Cerebellar nuclear complex (tissue), 1 donor: ENCODE data around the gene PLXNA4.

Source experiments
- DNase-seq, 2 experiments: peaks; one replicate each; lab custom pipeline; 2025; lab: John Stamatoyannopoulos, UW

Gene PLXNA4

DNA sequence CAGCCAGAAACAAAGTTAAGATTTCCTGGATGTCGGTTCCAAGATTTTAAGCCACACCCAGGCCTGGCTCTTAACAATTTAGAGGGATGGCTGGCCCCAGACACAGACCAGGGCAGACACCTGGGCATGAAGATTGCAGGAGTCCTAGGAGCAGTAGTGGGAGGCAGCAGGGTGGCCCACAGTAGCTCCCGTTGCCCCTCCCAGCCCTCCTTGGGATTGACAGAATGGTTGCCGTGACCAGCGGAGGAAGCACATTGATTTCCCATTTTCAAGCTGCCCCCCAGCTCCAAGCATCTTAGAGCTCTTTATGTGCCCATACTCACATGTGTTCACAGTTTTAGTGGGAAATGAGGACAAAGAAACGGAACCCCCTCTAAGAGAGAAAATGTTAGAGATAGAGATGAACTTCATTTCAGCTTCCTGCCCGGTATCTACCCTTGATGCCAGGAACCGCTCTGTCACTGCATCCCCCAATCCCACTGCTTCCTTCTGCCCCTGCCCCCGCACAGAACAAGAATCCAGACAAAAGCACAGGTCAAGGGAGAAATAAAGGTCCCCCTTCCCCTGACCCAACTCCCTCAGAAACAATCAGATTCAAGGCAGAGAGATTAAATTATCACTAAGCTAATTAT, 101.1 kb downstream of the PLXNA4 start:
- DNase-seq = no peak

- DNase-seq = no peak
Observed at GRCh38 chr7:132472463-132473120, 103.7 kb downstream of the PLXNA4 start.

DNA sequence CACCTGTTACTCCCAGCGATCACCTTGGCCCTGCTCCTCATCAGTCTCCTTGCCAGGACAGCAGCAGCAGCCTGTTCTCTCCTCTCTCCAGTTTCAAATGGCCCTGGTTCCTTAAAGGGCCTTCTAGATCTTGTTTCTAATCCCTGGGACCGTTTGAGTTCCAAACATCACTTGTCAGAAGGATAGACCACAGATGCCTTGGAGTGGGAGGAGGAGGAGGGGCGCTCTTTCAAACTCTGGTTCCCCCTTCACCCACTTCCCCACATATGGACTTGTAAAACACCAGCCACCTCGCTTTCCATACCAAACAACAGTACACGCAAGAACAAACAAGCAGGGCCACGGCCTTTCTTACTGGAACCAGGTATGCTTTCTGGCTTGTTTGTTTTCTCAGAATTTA, 104.8 kb downstream of the PLXNA4 start:
- DNase-seq = no peak

- no peak for DNase-seq
Observed at GRCh38 chr7:132469681-132470080, 106.6 kb downstream of the PLXNA4 start.

DNA sequence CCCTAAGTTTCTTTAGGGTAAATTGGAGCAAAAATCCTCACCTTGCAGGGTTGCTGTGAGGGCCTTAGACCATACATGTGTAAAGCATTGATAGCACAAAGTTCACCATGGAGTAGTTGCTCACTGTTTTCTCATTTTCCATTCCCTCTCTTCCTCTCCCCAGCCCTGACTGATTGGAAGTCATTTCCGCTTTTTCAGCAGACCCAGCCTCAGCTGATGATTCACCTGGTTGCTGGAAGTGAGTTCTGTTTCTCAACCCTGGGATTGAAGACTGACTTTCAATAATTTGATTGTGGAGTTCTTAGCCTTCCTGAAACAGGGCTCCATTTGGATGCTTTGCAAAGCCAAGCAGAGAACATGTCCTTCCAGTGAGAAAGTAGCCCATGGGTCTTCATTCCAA, 107.0 kb downstream of the PLXNA4 start:
- no peak for DNase-seq

DNA sequence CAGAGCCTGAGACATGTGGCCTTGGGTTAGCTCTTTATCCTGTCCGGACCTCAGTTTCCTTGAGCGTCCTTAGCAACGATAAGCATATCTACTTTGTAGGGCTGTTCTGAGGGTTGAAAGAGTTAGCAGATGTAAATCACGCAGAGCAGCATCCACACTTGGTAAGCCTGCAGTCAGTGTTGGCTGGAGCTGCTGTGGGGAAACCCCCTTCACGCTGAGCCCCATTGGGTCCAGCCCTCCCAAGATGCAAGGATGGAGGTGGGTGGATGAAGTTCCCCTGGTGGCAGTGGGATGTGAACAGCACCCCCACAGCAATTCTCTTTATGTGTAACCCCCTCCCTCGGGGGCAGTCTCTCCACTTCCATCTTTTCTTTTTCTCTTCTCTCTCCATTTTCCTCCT, 109.9 kb downstream of the PLXNA4 start:
- DNase-seq = no peak

- no peak for DNase-seq
Observed at GRCh38 chr7:132465516-132465915, 110.8 kb downstream of the PLXNA4 start.

DNA sequence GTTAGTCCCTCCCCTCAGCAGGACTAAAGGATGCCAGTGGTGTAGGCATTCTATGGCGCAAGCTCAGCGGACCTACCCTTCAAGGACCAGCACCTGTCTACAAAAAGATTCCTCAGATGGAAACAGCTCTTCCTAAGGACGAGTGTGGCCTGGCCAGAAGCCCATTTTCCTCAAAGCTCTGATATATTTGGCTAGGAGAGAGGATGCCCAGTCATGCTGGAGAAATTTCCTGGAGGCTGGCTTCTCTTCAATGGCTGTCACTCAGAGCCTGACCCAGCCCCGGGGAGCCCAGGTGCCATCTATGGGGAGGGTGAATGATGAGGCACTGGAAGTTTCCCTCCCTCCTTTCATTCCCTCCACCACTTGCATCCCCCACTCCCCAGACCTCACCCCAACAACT, 111.5 kb downstream of the PLXNA4 start:
- DNase-seq = no peak

GRCh38 chr7:132463922-132464321, 112.3 kb downstream of the PLXNA4 start:
- DNase-seq = no peak

GRCh38 chr7:132462478-132462877, 113.8 kb downstream of the PLXNA4 start:
- no peak for DNase-seq

- no peak for DNase-seq
Observed at GRCh38 chr7:132461032-132461592, 115.2 kb downstream of the PLXNA4 start.

DNA sequence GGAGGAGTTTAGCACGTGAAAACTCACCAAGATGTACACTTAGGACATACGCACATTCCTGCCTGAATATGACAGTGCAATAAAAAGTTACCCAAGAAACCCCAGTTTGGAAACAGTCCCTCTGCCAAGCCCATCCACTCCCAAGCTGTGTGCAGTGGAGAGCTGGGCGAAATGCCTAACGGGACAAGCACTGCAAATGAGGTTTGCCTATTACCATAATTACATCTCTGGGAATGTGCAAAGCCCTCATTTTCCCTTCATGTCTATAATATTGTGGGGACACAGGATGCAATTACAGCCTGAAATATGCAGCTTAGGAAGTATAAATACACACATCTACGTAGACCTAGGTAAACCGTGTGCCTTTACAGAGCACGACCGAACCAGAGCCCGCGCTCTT, 117.5 kb downstream of the PLXNA4 start:
- no peak for DNase-seq

GRCh38 chr7:132457658-132458057, 118.6 kb downstream of the PLXNA4 start:
- no peak for DNase-seq

DNA sequence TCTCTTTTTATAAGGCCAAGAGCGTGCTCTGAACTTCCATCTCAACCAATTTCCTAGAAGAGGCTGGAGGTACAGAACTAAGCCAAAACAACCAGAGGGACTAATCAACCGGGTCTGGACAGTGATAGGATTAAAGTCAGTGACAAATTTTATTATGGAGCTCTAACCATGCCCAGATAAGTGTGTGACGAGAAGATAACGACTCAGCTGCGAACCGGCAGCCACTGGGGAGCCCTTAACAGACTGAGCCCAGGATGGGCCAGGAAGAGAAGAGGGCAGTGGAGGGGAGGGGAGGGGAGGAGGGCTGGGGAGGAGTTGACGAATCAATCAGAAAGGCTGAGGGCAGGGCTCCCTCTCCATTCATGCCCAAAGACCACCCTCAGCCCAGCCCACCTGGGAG, 119.9 kb downstream of the PLXNA4 start:
- DNase-seq = no peak

DNA sequence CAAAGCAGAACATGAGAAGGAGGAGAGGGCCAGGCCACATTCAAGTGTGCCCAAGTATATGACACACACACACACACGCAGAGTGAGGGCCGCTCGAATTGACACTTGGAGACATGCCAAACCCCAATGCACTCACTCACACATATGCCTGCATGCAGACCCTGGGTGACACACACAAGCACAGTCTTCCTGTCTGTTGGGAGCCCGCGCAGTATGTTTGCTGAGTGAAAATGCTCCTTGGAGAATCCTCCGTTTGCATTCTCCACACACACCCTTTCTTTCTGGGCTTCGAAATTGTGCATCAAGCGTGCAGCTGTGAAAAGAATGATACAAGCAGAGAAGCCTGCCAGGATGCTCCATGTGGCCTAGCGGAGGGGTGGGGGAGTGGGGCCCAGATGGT, 120.9 kb downstream of the PLXNA4 start:
- no peak for DNase-seq

DNA sequence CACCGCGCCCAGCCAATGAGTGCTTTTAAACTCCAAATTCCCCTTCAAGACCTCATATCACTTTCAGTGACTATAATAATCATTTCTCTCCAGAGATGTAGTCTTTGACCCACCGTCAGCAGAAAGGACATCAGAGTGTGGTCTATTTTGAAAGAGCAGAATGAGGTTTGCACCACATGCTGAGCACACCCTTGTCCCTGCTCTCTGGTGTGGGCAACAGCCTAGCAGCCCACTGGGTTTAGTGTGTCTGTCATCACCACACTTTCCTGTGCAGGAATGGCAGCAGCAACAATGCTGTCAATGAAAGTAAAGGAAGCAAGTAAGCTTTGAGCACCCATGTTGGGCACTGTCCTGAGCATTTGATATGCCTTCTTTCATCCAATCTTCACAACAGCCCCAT, 122.4 kb downstream of the PLXNA4 start:
- no peak for DNase-seq

- no peak for DNase-seq
Observed at GRCh38 chr7:132451161-132451560, 125.1 kb downstream of the PLXNA4 start.

DNA sequence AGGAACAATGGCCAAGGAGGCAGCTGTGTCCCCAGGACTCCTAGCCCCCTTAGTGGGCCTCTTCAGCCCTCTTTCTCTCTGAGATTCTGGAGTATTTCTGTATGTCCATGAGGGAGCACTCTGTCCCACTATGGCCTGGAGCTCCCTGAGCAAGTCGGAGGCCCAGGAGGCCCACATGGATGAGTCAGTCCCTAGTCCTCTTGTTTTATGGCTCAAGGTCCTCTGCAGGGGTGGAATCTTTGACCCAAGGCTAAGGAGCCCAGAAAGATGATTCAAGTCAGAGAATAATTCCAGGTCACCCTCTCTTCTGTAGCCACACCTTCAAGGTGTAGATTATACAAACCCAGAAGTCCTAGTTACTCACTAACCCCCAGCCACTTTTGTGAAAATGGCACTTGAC, 125.6 kb downstream of the PLXNA4 start:
- no peak for DNase-seq

GRCh38 chr7:132450188-132450587, 126.1 kb downstream of the PLXNA4 start:
- DNase-seq = no peak

DNA sequence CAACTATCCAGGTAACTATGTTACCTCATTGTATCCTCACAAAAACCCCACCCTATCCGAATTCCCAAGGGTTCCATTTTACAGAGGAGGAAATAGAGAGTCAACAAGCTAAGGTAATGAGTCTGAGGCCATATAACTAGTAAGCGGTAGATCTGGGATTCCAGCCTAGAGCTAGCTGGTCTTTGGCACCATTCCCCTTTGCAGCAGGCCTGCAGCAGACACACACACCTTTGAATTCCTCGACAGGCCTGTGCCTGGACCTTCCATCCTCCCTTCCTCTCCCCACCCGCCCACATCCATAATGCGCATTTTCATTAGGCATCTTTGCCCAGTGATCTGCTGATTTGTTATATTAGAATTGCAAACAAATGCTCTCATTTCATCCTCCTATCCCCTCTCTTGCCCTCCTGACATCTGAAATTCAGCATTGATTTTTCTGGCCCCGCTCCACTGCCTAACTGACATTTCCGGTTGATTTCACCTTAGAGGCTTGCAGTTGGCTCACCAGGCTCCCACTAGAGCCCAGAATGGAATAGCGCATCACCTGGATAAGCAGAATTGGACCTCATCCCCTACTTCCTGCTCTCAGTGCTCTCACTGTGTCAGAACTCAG, 129.5 kb downstream of the PLXNA4 start:
- no peak for DNase-seq

DNA sequence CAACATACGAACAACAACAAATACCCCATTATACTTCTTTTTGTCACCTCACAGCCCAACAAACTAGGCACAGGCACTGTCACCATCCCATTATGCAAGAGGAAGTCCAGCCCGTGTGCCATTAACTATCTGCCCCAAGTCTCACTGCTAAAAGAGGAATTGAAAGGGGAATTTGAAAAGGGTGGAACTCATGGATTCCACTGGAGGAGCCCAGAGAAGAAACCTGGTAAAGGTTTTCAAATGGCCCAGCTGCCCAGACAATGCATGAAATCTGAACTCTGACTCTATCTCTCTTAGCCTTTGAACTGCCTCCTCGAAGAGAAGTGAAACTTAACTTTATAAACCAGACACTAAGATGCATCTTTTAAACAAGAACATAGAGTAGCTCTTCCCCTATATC, 130.0 kb downstream of the PLXNA4 start:
- no peak for DNase-seq

GRCh38 chr7:132443761-132444520, 132.3 kb downstream of the PLXNA4 start:
- no peak for DNase-seq

GRCh38 chr7:132441935-132442334, 134.3 kb downstream of the PLXNA4 start:
- DNase-seq = no peak
